Ovary (tissue), 9 donors: Measurements from ENCODE around the gene CEP41. TPM values are rescaled to one million over a fixed set of nuclear protein-coding genes. Genes with fewer than 3 reads are reported as not detected.
A peak's percentile ranks its signal among the peaks of the same experiment; 100 is the strongest.

Source experiments
- DNase-seq, 5 donors: peaks; one replicate each; pipeline ENCODE4 v3.0.0-alpha.2; 2019 to 2020
- H3K27ac ChIP-seq, 2 donors: fragments of 200-600 bp; one replicate each; pipeline versions ENCODE4 v1.5.1 to v1.8.0; 2019 to 2022
- H3K27me3 ChIP-seq: fragments of 200-600 bp; one replicate; pipeline ENCODE4 v1.8.0; 2022
- H3K36me3 ChIP-seq: fragments of 200-600 bp; sonication (generic); one replicate; pipeline ENCODE4 v1.5.1; 2019
- H3K4me1 ChIP-seq: one replicate; pipeline ENCODE4 v1.8.1; 2013; ENCODE audit warnings: mild to moderate bottlenecking, moderate library complexity; ENCODE audit not compliant: insufficient read depth
- H3K4me3 ChIP-seq: fragments of 200-600 bp; sonication (generic); one replicate; pipeline ENCODE4 v1.5.1; 2017
- H3K9me3 ChIP-seq, 2 donors: fragments of 200-600 bp in 1 of 2; sonication (generic) in 1 of 2; one replicate each; pipeline versions ENCODE4 v1.5.1 to v1.8.1; 2013 to 2019; ENCODE audit warnings: mild to moderate bottlenecking in 1 of 2, moderate library complexity in 1 of 2
- EP300 ChIP-seq: sonication (generic); formaldehyde crosslinking; IDR thresholded peaks from one replicate; pipeline ENCODE4 v1.6.1; 2017; ENCODE audit warnings: antibody characterized with exemption
- POLR2A ChIP-seq: fragments of 450-650 bp; IDR thresholded peaks from one replicate; pipeline ENCODE4 v1.6.1; 2017; ENCODE audit warnings: antibody characterized with exemption, mild to moderate bottlenecking, moderate library complexity
- WGBS, 3 donors: extraction: QIAGEN DNeasy Blood & Tissue Kit in 1 of 3; methylation state at CpG; one replicate each; pipeline versions ENCODE4 v1.1.5 to v1.1.7; 2013 to 2017; 5-methylcytosine and 5-hydroxymethylcytosine counted together
- intact Hi-C, 4 donors: fragments of 100-400 bp; cut with DNase I; formaldehyde crosslinking; loops; one replicate each; pipeline versions ENCODE4 v1.11.0 to v1.15.1; 2022 to 2023
- polyA plus RNA-seq, 2 donors: library from polyadenylated mRNA; stranded (reverse); fragments of 200-250 nt in 1 of 2; fragments of 350-450 nt in 1 of 2; fragmentation: Illumina TruSeq in 1 of 2; extraction: RNeasy Lipid Tissue Mini Kit (QIAGEN cat#74804) in 1 of 2; gene quantifications; one replicate each; pipeline ENCODE4 v1.2.3, GENCODE V29; 2013 to 2014
- total RNA-seq, 7 donors: library from RNA; depleted of rRNA in 2 of 7; stranded (reverse); fragments of >200 nt in 2 of 7; fragmentation: NEBNext Ultra II Directional in 3 of 7; extraction: Animal tissue kit (Norgen Biotek cat#: 25700) in 3 of 7; gene quantifications; one replicate each; pipeline versions ENCODE4 v1.1.0 to v1.2.4, GENCODE V29; 2016 to 2023
- TF ChIP-seq, protein P1 (sequence below), 3 donors: fragments of 450-650 bp in 2 of 3; fragments of 200-600 bp in 1 of 3; IDR thresholded peaks; one replicate each; pipeline versions ENCODE4 v1.5.1 to v1.8.0; 2016 to 2022; ENCODE audit warnings: antibody characterized with exemption in 3 of 3, mild to moderate bottlenecking in 1 of 3
- donor health status: DM: no; HTN: no; CAD: no; lungs with moderate emphysema.
- donor health status: DM: no; HTN: no; CAD: no.
- donor health status: Bipolar disorder and iron deficiency.
- donor health status: DM: yes; HTN: yes; CAD: no.
- donor health status: DM: no; HTN: no; CAD: no.
- donor health status: DM: yes; HTN: yes; CAD: no.

CEP41 gene
- total and polyA plus RNA-seq, 9 donors: 1.8 to 21.3 (median 10.5) TPM

DNA sequence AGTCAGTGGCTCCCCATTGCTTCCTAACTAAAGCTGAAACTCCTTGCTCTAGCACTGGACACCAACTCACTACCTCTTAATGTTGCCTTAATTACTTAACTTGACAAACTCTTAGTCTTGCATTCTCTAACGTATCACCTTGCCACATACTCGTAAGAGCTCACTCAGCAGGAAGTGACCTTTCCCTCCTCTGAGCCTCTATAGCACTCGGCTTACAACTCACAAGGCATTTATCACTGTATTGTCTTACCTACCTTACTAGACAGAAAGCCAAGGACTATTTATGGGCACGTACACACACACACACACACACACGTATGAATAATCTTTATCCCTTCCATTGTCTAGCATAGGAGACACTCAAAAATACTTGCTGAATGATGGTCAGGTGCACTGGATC is 21.2 kb downstream of the CEP41 start:
- peaks cover 2% of the 10 kb centered on the region for H3K4me1 ChIP-seq
- no peaks in the 10 kb centered on the region for H3K27me3 ChIP-seq
- no peaks in the 10 kb centered on the region for H3K36me3 ChIP-seq
- no peak for DNase-seq
- intact Hi-C loops: no loop called here
- WGBS, 3 donors: 95 to 99% (median 97%) methylated on average over 5 of the region's 5 CpGs
- no peaks in the 10 kb centered on the region for H3K9me3 ChIP-seq
- no peak overlapping the region for H3K4me3 ChIP-seq
- no peak overlapping the region for H3K27ac ChIP-seq
- no peak for TF ChIP-seq POLR2A
- TF ChIP-seq EP300: no peak
- TF ChIP-seq, protein P1, sequence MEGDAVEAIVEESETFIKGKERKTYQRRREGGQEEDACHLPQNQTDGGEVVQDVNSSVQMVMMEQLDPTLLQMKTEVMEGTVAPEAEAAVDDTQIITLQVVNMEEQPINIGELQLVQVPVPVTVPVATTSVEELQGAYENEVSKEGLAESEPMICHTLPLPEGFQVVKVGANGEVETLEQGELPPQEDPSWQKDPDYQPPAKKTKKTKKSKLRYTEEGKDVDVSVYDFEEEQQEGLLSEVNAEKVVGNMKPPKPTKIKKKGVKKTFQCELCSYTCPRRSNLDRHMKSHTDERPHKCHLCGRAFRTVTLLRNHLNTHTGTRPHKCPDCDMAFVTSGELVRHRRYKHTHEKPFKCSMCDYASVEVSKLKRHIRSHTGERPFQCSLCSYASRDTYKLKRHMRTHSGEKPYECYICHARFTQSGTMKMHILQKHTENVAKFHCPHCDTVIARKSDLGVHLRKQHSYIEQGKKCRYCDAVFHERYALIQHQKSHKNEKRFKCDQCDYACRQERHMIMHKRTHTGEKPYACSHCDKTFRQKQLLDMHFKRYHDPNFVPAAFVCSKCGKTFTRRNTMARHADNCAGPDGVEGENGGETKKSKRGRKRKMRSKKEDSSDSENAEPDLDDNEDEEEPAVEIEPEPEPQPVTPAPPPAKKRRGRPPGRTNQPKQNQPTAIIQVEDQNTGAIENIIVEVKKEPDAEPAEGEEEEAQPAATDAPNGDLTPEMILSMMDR (IDR thresholded peaks at IDR 0.05): no peak

DNA sequence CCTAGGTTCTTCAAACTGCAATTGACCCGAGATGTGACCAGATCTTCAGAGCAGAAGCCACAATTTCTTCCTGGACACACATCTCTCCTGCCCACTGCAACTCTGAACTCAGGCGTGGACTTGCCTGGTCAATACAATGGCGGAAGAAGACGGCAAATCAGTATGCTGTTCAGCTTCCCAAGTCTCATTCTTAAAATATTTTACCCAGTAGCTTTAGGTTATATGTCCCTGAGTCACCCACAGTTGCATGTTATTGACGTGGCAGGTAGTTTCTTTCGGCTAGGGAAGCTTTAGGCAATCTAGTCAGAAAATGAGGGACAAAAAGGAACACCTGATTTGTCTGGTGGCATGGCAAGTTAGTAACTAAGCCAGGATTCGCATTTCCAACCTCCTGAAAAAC is 22.5 kb downstream of the CEP41 start:
- intact Hi-C loops: no loop called here
- 96 to 98% (median 98%) methylated on average over 7 of the region's 7 CpGs for WGBS, 3 donors

DNA sequence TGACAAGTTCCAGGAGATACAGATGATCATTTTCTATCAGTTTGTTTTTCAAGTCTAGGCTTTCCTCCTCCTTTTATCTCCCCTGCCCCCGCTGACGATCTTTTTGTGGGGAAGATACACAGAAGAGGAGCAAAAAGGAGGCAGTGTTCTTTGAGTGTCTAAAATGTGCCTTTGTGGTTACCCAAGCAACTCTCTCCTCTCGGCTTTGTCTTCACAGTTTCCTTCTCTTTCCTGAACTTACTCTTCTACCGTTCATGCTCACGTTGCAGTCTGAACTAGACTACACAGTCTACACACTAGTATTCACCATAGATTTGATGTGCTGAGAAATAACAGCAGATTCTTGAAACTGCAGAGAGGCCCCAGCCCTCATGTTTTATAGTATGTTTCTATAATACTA is 23.6 kb downstream of the CEP41 start:
- H3K9me3 ChIP-seq: no peaks in the 10 kb centered on the region
- H3K27ac ChIP-seq: peak overlapping the region in 1 of 2 donors; percentile 63
- TF ChIP-seq, protein P1 (IDR thresholded peaks at IDR 0.05): no peak
- TF ChIP-seq EP300 (no peak), POLR2A (no peak)
- peaks cover 2% of the 10 kb centered on the region for H3K4me1 ChIP-seq
- DNase-seq: no peak
- no peaks in the 10 kb centered on the region for H3K36me3 ChIP-seq
- WGBS, 3 donors: 12 to 22% (median 13%) methylated on average over 5 of the region's 5 CpGs
- no peak overlapping the region for H3K4me3 ChIP-seq
- H3K27me3 ChIP-seq: no peaks in the 10 kb centered on the region
- intact Hi-C loops: no loop called here

More for the DNA sequence above, 22.5 kb downstream of the CEP41 start:
- Histone ChIP-seq H3K27me3 (no peaks in the 10 kb centered on the region), H3K36me3 (no peaks in the 10 kb centered on the region), H3K4me1 (peaks cover 2% of the 10 kb centered on the region), H3K27ac (no peak overlapping the region), H3K4me3 (no peak overlapping the region), H3K9me3 (no peaks in the 10 kb centered on the region)
- no peak for DNase-seq
- TF ChIP-seq POLR2A (no peak), EP300 (no peak)
- TF ChIP-seq, protein P1 (IDR thresholded peaks at IDR 0.05): no peak

DNA sequence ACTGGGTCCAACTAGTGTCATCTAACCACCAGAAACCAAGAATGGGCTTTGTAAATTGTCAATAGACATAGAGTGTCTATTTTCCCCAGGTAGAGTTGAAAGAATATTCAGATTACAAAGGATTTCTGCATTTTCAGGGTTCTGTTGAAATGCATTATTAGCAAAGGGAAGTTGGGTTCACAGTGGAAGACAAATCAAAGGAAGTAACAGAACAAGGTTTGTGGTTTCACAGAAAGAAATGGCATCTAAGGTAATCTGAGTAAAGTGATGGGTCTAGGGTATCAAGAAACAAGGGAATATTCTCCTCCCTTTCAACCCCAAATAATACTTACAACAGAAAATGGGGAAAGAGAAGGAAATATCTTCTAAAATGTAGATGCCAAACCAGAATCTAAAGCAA is 25.8 kb downstream of the CEP41 start:
- Histone ChIP-seq H3K4me1 (peaks cover 2% of the 10 kb centered on the region), H3K9me3 (no peaks in the 10 kb centered on the region), H3K27me3 (no peaks in the 10 kb centered on the region), H3K36me3 (no peaks in the 10 kb centered on the region), H3K27ac (no peak overlapping the region), H3K4me3 (no peak overlapping the region)
- intact Hi-C loops: no loop called here
- no peak for TF ChIP-seq POLR2A
- TF ChIP-seq EP300: no peak
- TF ChIP-seq, protein P1 (IDR thresholded peaks at IDR 0.05): no peak
- DNase-seq: no peak

DNA sequence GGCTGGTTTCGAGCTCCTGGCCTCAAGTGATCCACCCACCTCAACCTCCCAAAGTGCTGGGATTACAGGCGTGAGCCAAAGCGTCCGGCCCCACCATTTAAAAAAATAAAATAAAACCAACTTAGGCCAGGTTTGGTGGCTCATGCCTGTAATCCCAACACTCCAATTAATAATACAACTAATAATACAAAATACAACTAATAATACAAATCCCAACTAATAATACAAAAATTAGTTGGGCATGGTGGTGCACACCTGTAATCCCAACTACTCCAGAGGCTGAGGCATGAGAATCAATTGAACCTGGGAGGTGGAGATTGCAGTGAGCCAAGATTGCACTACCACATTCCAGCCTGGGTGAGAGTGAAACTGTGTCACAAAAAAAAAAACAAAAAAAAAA is 27.6 kb downstream of the CEP41 start:
- WGBS, 3 donors: 89 to 98% (median 95%) methylated on average over 4 of the region's 4 CpGs
- intact Hi-C loops: no loop called here

More for the DNA sequence above, 27.6 kb downstream of the CEP41 start:
- H3K4me1 ChIP-seq: peaks cover 2% of the 10 kb centered on the region
- no peaks in the 10 kb centered on the region for H3K36me3 ChIP-seq
- no peaks in the 10 kb centered on the region for H3K9me3 ChIP-seq
- TF ChIP-seq EP300 (no peak), POLR2A (no peak)
- TF ChIP-seq, protein P1 (IDR thresholded peaks at IDR 0.05): no peak
- no peaks in the 10 kb centered on the region for H3K27me3 ChIP-seq
- no peak overlapping the region for H3K27ac ChIP-seq
- no peak for DNase-seq
- no peak overlapping the region for H3K4me3 ChIP-seq
